GM18507 (cell line): Measurements from ENCODE around the gene JUP.
A peak's percentile ranks its signal among the peaks of the same experiment; 100 is the strongest.

ENCODE experiments used
- DNase-seq: peaks from one replicate; pipeline ENCODE4 v3.0.0; 2011; ENCODE audit warnings: low read depth; ENCODE audit not compliant: insufficient read length; ENCODE audit errors: extremely low spot score
- FAIRE-seq: peaks from 2 replicates; lab custom pipeline; 2011; peaks lifted over from hg19 to GRCh38; lab: Jason Lieb, UNC

Gene JUP

GRCh38 chr17:41767324-41768042 is 19.0 kb downstream of the JUP start:
- DNase-seq = no peak
- no peak for FAIRE-seq

- no peak for FAIRE-seq
- no peak for DNase-seq
Observed at GRCh38 chr17:41766135-41766534, 20.4 kb downstream of the JUP start.

GRCh38 chr17:41763327-41763726 is 23.2 kb downstream of the JUP start:
- no peak for DNase-seq
- FAIRE-seq = no peak

- no peak for FAIRE-seq
- DNase-seq = no peak
Observed at GRCh38 chr17:41762841-41763240, 23.7 kb downstream of the JUP start.

GRCh38 chr17:41762391-41762790 is 24.1 kb downstream of the JUP start:
- FAIRE-seq = no peak
- no peak for DNase-seq

GRCh38 chr17:41760878-41761277 is 25.6 kb downstream of the JUP start:
- FAIRE-seq (no peak), DNase-seq (no peak)

GRCh38 chr17:41758601-41759000 is 27.9 kb downstream of the JUP start:
- no peak for FAIRE-seq
- DNase-seq = no peak

GRCh38 chr17:41754066-41754465 is 32.4 kb downstream of the JUP start:
- FAIRE-seq = no peak
- no peak for DNase-seq

- no peak for FAIRE-seq
- DNase-seq = no peak
Observed at GRCh38 chr17:41751288-41751687, 35.2 kb downstream of the JUP start.

GRCh38 chr17:41750862-41751261 is 35.6 kb downstream of the JUP start:
- DNase-seq = no peak
- no peak for FAIRE-seq

GRCh38 chr17:41748275-41748674 is 38.2 kb downstream of the JUP start:
- FAIRE-seq (no peak), DNase-seq (no peak)

- FAIRE-seq = no peak
- no peak for DNase-seq
Observed at GRCh38 chr17:41741709-41742108, 44.8 kb downstream of the JUP start.

- DNase-seq = no peak
- no peak for FAIRE-seq
Observed at GRCh38 chr17:41740506-41740905, 46.0 kb downstream of the JUP start.

- FAIRE-seq (no peak), DNase-seq (no peak)
Observed at GRCh38 chr17:41739661-41740352, 46.7 kb downstream of the JUP start.

- DNase-seq = no peak
- no peak for FAIRE-seq
Observed at GRCh38 chr17:41738801-41739112, 47.8 kb downstream of the JUP start.

GRCh38 chr17:41738077-41738800 is 48.3 kb downstream of the JUP start:
- FAIRE-seq (peak; percentile 84), DNase-seq (peak; percentile 92)

GRCh38 chr17:41737680-41738023 is 48.9 kb downstream of the JUP start:
- DNase-seq (no peak), FAIRE-seq (no peak)

GRCh38 chr17:41736983-41737679 is 49.4 kb downstream of the JUP start:
- FAIRE-seq (no peak), DNase-seq (no peak)

GRCh38 chr17:41735744-41736143 is 50.8 kb downstream of the JUP start:
- no peak for FAIRE-seq

GRCh38 chr17:41734949-41735313 is 51.6 kb downstream of the JUP start:
- FAIRE-seq = no peak
- DNase-seq = no peak

More at GRCh38 chr17:41735744-41736143, 50.8 kb downstream of the JUP start:
- DNase-seq = no peak
